ENCODE measurements around the gene C21orf91.

- TF ChIP-seq CTCF (conservative IDR thresholded peaks at IDR 0.05; ENCODE audit: low read length) (no peak), EZH2phosphoT487 (IDR thresholded peaks at IDR 0.05; ENCODE audit: borderline replicate concordance) (no peak)
Measured at GRCh38 chr21:17786851-17787181, 32.3 kb downstream of the C21orf91 start.

All from Loucy (cell line).